AG09309 (cell line): ENCODE measurements around the gene CDC14B.
A peak's percentile ranks its signal among the peaks of the same experiment; 100 is the strongest.

Experiments used
- DNase-seq: peaks from one replicate; pipeline ENCODE4 v3.0.0-alpha.2; 2010; ENCODE audit warnings: low read depth
- H3K4me3 ChIP-seq: 2 replicates; pipeline ENCODE4 v1.5.1; 2011; ENCODE audit warnings: mild to moderate bottlenecking, low read depth, low read length, moderate library complexity; ENCODE audit not compliant: control insufficient read depth
- CTCF ChIP-seq: IDR thresholded peaks from 2 replicates; pipeline ENCODE4 v1.5.1; 2011; ENCODE audit warnings: mild to moderate bottlenecking, low read depth, low read length, inconsistent platforms; ENCODE audit not compliant: insufficient read depth, control insufficient read depth; ENCODE audit errors: missing control alignments

The CDC14B gene

DNA sequence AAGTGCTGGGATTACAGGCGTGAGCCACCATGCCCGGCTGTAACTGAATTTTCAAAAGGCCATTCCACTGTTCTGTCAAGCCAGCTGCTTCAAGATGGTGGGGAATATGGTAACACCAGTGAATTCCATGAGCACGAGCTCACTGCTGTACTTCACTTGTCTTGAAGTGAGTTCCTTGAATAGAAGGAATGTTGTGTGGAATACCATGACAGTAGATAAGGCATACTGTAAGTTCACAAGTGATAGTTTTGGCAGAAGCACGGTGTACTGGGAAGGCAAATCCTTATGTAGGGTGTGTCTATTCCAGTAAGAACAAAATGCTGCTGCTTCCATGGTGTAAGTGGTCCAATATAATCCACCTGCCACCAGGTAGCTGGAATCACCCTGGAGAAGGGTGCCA, 42.1 kb upstream of the CDC14B start:
- no peak for TF ChIP-seq CTCF
- DNase-seq: no peak
- H3K4me3 ChIP-seq: no peak overlapping the region

DNA sequence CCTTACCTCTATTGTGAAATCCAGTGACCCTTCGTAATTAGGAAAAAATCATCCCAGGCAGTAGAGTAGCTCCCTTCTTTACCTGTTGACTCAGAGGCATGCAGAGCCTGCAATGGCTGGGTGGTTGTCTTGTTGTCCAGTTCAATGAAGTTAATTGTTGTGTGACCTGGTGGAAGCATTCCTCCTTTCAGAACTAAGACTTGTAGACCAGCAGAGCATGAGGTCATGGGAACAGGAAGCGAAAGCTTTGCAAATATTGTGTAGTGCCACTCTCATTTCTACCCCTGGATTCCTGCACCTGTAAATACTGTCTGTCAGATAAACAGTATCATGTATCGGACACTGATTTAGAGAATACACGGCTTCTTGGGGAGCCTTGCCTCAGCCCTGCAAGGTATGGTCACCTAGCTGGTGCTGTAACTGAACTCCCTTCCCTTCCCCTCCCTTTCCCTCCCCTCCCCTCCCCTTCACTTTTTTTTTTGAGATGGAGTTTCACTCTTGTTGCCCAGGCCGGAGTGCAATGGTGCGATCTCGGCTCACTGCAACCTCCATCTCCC, 41.1 kb upstream of the CDC14B start:
- DNase-seq: no peak
- no peak for TF ChIP-seq CTCF
- H3K4me3 ChIP-seq: no peak overlapping the region

DNA sequence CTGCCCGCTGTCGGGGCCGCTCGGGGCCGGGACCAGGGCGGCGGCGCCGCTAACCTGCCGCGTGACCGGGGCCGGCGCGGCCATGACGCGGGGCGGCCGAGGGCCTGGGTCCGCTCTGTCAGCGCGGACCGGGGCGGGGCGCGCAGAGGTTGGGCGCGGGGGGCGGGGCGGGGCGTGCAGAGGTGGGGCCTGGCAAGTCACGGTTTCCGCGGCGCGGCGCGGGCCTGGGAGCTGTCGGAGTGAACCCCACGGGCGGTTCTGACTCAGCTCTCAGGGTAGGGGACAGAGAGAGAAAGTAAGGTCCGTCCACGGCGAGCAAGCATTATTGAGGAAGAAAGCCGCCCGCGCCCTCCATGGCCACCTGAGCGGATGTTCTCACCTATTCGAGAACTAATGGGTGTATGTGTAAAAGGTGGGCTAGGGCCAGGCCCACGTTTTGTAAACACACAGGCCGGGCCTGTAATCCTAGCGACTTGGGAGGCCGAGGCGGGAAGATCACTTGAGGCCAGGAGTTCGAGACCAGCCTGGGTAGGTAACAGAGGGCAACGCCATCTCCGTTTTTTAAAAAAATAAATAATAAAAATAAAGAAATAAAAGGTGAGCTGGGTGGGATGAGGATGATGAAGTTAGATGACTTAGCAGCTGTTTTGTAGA, 35.7 kb upstream of the CDC14B start, which contains the start of gene PRXL2C:
PRXL2C (minus strand) TSS at position 120 of the 654 bp plus-strand sequence; CDS start at position 84, 36 bp downstream.
- no peak for TF ChIP-seq CTCF
- no peak for DNase-seq
- peak within 1 kb of the TSS; percentile 61 for H3K4me3 ChIP-seq

DNA sequence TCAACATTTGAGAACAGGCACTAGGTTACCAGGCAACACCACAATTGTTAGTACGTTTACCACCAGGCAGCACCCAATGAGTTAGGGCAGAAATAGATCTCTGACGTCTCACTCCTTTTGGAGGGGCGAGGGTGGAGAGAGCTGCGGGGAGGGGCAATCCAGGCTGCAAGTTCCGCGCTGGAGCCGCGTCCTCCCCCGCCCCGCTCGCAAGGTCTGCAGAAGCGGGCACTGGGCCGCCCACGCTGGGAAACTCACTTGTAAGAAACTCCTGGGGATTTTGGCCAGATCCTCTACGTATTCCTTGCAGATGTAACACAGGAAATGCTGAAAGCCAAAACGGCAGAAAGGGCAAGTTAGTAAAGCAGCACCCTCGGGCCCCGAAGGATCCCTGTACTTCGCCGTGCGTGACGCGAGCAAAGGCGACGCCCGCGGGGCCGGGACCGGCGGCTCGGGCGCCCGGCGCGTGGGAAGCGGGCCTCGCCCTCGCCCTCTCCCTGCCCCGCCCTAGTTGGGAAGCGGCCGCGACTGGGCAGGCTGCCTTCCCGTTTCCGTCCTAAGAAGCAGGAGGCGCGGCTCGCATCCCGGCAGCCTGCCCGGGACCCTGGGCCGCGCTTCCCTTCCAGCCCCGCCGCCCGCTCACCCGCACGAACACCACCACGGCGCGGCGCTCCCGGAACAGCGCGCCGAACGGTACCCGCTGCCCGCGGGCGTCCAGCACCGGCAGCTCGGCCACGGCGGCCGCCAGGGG, 35.0 kb upstream of the CDC14B start:
- H3K4me3 ChIP-seq: peak overlapping the region; percentile 58
- TF ChIP-seq CTCF: no peak
- peak; percentile 75 for DNase-seq

DNA sequence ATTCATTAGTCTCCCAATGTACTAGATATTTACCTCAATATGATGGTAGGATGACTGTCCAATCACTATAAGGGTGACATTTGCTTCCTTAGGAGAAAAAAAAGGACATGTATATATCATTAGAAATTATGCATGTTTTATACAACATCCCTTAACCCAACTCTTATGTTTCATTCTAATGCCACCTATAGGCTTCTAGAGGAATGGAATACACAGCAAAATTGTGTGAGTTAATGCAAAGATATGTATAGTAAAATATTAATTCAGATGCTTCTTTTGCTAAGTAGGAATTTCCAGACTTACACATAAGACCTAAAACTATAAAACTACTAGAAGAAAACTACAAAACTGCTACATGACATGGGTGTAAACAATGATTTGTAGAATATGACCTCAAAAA, 32.0 kb upstream of the CDC14B start:
- H3K4me3 ChIP-seq: no peak overlapping the region
- DNase-seq: no peak
- peak; percentile 36 for TF ChIP-seq CTCF

GRCh38 chr9:96649620-96650324, 30.1 kb upstream of the CDC14B start:
- no peak overlapping the region for H3K4me3 ChIP-seq
- no peak for TF ChIP-seq CTCF
- no peak for DNase-seq
